GM18519 (cell line): Measurements from ENCODE around the gene STXBP1.

ENCODE experiments used
- ATAC-seq: cut with Tn5 transposase; IDR thresholded peaks from one replicate; pipeline ENCODE4 v1.9.1; 2021; ENCODE audit warnings: mild to moderate bottlenecking, moderate library complexity; ENCODE audit not compliant: unreplicated experiment, low FRiP score

STXBP1 gene

DNA sequence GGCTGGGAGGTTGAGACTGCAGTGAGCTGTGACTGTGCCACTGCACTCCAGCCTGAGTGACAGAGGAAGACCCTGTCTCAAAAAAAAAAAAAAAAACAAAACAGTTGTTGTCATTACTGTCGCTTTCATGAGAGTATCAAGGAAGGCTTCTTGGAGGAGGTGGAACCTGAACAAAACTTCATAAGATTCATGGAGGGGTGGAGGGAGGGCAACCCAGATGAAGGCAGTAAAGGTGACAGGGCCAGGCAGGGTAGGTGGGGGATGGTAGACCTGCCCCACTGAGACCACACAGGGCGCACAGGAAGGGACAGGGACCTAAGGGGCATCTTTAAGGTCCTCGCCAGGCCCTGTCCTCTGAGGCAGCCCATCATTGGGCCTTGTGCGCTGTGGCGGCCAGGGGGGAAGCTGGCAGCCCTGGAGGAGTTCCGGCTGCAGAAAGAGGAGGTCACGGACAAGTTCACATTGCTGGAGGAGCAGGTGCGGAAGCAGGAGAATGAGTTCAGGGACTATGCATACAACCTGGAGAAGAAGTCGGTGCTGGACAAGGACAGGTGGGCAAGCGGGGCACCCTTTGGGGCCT, 98.2 kb downstream of the STXBP1 start:
- ATAC-seq: no peak

- no peak for ATAC-seq
These were observed 99.2 kb downstream of the STXBP1 start for GRCh38 chr9:127711226-127711701.

DNA sequence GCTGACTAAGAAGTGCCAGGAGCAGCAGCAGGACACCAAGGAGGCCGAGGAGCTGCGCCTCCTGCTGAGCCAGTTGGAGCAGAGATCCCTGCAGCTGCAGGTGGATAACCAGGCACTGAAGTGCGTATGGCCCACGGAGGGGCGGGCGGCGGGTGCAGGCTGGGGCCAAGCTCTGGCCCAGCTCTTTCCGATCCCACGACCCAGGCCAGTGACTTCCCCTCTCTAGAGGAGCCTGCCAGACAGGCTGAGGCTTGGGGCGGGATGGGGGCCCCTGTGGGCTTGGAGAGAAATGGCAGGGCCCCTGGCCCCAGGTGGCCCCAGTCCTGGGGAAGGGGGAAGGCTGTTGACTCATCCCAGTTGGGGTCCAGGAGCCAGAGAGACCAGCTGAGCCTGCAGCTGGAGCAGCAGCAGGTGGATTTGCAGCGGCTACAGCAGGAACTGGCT, 99.8 kb downstream of the STXBP1 start:
- ATAC-seq: no peak

DNA sequence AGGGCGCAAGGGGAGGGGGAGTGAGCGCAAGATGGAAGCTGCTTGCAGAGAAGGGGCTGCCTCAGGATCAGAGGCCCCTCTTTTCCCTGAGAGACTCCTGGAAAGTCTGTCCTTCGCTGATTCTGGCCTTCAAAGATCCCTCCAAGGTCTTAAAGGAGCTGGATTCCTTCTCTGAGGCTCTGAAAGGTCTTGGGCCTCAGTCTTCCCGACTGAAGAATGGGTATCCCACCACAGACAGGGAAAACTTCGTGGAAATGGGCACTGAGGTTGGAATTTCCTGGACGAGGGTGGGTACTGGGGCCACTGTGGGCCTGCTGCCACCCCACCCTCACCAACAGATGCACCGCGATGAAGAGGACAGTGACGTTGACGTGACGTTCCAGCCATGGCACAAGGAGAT, 100.3 kb downstream of the STXBP1 start:
- ATAC-seq: no peak

GRCh38 chr9:127712867-127713266, 100.8 kb downstream of the STXBP1 start:
- no peak for ATAC-seq

DNA sequence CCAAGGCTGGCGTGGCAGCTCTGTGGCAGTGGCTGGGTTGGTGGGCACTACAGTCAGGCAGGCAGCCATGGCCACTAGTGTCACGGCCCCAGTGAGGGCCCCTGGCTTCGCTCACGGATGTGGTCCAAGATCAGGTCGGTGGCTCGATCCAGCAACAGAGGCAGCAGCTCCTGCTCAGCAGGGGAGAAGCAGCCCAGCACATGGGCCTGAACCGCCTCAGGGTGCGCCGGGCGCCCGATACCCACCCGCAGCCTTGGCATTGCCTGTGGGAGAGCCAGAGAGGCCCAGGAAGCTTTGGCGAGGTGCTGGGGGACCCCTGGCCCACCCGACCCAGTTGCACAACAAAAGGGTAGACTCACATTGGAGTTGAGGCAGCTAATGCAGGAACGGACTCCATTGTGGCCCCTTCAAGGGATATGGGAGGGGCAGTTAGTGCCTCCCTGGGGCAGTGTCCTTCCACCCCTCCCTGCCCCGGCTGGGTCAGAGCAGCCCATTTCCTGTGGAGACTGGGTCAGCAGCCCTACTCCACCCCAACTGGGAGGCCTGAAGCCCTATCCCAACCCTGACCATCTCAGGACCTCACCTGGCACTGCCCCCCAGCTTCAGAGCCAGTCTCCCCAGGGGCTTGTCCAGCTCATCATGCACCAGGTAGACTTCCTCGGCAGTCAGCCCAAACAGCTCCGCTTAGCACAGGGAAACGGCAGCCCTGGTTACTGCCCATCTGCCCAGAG, 102.1 kb downstream of the STXBP1 start:
- ATAC-seq: no peak

DNA sequence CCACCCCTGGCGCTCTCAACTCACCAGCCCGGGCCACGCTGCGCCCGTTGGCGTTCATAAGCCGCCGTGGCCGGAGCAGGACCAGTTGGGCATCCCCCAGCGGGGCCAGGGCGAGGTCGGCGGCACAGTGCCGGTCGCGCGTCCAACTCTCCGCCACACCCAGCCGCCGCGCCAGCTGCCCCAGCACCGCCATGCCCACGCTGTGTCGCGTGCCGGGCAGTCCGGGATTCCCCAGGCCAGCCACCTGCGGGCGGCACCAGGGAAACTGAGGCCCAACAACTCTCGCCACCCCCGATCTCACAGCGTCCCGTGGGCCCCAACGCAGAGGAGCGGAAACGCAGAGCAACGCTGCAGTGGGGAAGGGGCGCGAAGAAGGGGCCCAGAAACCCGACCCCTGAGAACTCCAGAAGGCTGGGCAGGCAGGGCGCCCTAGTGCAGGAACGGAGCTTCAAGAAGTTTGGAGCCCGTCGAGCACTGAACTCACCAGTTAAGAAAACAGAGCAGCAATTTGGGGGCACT, 102.9 kb downstream of the STXBP1 start:
- no peak for ATAC-seq

DNA sequence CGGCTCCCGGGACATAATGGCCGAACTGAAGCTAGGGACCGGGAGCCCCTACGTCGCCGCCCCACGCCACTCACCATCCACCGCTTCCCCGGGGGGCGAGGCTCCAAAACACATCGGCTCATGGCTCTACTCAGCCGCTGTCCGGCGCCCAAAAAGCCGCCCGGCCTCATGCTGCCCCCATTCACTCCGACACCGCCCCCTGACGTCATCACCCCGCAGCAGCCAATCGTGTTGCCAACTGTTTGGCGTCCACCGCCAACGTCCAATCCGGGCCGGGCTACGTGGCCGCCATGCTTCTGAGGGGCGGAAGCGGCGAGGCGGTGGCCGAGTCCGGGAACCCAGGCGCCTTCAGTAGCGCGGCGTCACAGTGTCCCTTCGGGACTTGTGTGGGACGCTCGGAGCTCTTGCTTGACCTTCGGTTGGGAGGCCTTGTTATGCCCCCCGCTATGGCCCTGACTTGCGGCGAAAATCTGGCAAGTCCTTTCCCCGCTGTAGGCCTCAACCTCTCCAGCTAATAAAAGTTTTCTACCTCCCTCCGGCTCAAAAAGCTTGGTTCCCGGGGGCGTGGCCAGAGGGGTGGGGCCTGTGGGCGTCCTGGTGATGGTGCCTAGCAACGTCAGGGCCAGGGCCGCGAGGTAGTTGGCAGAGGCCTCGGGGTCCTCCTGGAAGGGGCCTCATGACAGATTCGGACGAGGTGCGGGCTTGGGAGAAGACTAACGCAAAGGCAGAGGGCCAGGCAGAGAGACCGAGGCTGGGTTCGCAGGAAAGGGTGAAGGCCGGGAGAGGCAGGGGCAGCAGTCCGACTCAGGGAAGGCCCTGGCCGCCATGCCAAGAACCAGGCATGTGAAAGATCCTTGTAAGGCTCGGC, 103.6 kb downstream of the STXBP1 start, which contains the start of the genes PTRH1 and TTC16:
Gene PTRH1, minus strand, starts transcription at position 194 of the 868 bp plus-strand sequence. Its CDS starts 24 bp downstream, at position 170.
Gene TTC16, plus strand, starts transcription at position 610 of the 868 bp plus-strand sequence. Its CDS starts 67 bp downstream, at position 677.
- peak; percentile 67 for ATAC-seq

GRCh38 chr9:127716412-127716811, 104.3 kb downstream of the STXBP1 start:
- ATAC-seq: no peak

DNA sequence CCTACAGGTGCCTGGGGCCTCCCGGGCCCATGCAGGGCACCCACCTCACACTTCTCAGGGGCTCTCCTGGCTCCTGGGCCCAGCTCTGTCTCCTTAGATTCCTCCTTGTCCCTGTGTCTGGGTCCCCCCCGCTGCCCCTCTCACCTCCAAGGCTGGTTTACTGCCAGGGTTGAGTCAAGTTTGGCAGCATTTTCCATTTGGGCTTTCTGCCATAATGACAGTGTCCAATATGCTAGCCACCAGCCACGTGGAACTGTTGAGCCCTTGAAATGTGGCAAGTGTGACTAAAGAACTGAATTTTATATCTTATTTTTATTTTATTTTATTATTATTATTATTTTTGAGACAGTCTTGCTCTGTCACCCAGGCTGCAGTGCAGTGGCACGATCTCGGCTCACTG, 105.7 kb downstream of the STXBP1 start:
- no peak for ATAC-seq

DNA sequence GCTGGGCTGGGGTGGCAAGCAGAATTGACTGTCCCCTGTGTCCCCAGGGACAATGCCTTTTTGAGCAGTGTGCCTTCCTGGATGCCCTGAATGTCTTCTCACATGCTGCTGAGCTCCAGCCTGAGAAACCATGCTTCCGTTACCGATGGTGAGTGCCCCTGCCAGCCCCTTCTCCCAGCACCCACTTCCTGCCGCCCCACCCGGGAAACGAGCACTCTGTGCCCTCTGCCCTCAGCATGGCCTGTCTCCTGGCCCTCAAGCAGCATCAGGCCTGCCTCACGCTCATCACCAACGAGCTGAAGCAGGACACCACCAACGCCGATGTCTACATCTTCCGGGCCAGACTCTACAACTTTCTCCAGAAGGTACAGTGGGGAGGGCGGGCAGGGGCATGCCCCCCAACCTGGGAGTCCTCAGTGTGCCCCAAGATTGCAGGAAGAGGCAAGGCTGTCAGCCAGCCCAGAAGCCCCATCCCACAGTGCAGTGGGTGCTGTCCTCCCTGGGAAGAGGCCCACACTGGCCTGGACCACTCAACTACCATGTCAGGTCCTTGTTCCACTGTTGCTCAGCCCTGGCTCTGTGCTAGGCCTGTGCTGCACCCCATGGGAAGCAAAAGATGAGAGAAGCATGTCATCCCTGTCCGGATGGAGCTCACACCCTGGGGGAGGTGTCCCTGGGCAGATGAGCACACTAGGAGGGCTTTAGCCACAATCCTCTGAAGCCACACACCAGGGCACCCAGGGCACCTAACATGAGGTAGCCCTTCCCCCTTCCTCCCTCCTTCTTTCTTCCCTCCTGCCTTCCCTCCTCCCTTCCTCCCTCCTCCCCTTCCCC, 108.2 kb downstream of the STXBP1 start:
- no peak for ATAC-seq

DNA sequence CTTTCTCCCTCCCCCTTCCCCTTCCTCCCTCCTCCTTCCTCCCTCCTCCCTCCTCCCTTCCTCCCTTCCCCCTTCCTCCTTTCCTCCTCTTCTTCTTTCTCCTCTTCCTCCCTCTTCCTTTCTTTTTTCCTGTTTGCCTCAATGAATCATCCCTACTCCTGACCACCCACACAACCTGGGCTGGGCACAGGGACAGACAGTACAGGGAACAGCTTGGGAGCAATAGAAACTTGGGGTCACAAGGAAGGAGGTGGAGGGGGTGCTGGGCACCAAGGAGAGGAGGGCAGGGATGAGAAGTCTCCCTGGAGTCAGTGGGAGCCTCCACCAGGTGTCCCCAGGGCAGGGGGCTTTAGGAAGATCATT, 108.8 kb downstream of the STXBP1 start:
- no peak for ATAC-seq

DNA sequence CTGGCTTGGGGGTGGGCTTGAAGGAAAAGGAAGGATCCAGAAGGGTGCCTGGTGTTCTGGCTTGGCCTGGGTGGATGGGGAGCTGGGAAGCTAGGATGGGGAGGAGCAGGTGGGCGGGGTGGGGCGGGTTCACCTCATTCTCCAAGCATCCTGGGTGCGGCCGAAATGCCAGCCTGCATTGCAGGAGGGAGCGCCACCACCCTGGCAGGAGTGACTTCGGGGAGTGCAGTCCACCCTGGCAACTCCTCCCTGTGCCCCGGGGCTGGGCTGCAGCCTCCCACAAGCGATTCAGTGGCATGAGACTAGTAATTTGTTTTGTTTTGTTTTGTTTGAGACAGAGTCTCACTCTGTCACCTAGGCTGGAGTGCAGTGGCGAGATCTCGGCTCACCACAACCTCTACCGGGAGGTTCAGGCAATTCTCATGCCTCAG, 109.3 kb downstream of the STXBP1 start:
- no peak for ATAC-seq

DNA sequence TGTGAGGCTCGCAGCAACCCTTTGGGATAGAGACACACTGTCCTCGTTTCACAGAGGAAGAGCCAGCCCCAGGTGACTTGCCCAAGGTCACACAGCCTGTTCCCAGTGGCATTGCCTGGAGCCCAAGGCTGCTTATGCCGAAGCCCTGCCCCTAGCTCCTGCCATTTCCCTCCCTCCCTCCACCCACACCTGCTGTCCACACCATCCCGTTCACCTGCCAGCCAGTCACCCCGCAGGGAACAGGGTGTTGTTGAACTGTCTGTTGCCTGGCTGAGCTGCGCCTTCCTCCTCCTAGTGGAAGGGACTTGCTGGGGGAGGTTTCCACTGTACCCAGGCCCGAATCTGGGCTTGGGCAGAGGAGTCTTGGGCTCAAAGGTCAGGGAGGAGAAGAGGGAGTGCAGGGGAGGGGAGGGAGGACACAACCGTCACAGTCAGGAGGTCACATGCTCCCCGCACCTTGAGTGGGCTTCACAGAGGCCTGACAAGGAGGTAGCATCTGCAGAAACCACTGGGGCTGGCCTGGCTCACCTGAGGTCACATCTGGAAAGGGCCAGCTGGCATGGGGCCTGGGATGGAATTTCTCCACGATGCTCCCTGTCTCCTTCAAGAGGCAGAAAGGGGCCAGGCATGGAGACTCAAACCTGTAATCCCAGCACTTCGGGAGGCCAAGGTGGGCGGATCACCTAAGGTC, 110.1 kb downstream of the STXBP1 start:
- ATAC-seq: no peak

GRCh38 chr9:127723013-127723412, 110.9 kb downstream of the STXBP1 start:
- no peak for ATAC-seq

DNA sequence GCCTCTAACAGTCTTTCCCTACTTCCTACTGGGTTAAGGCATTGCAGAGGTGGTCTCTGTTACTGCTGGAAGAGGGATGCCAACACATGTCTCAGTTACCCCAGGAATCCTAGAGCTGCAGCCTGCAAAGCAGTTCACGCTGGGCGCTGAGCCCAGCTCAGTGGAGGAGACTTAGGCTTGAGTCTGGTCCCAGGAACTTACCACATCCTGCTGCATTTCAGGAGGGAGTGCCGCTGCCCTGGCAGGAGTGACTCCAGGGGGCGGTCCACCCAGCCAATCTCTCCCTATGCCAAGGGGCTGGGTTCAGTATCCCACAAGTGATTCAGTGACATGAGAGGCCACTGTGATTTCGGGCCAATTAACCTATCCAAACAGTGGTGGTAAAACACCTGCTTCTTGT, 111.4 kb downstream of the STXBP1 start:
- ATAC-seq: no peak

DNA sequence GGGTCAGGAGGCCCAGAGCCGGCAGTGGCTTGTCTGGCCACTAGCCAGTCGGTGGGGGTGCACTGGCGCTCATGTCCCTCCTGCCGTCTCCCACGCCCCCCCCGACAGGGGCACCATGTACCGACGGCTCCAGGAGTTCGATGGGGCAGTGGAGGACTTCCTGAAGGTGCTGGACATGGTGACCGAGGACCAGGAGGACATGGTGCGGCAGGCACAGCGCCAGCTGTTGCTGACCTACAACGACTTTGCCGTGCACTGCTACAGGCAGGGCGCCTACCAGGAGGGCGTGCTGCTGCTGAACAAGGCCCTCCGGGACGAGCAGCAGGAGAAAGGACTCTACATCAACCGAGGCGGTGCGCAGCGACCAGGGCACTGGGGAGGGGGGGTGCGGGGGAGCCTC, 111.9 kb downstream of the STXBP1 start:
- ATAC-seq: no peak

GRCh38 chr9:127726871-127727270, 114.8 kb downstream of the STXBP1 start:
- no peak for ATAC-seq

GRCh38 chr9:127728808-127729207, 116.7 kb downstream of the STXBP1 start:
- no peak for ATAC-seq
